ENCODE results near the gene LDLR.

Gene LDLR

GRCh38 chr19:11089254-11090013 is at the start of gene LDLR:
TSS of gene LDLR (plus strand) at chr19:11089463. CDS start at chr19:11089549, 86 bp downstream.
- DNase-seq = peak; percentile 92

- DNase-seq = no peak
Observed at GRCh38 chr19:11041194-11041593, 48.1 kb upstream of the LDLR start.

- no peak for DNase-seq
Observed at GRCh38 chr19:11041966-11042627, 47.2 kb upstream of the LDLR start.

- DNase-seq = no peak
Observed at GRCh38 chr19:11044431-11044830, 44.8 kb upstream of the LDLR start.

GRCh38 chr19:11045536-11045935 is 43.7 kb upstream of the LDLR start:
- DNase-seq = no peak

- no peak for DNase-seq
Observed at GRCh38 chr19:11046605-11047354, 42.5 kb upstream of the LDLR start.

- no peak for DNase-seq
Observed at GRCh38 chr19:11047866-11048265, 41.4 kb upstream of the LDLR start.

- DNase-seq = no peak
Observed at GRCh38 chr19:11050323-11051114, 38.7 kb upstream of the LDLR start.

- no peak for DNase-seq
Observed at GRCh38 chr19:11053817-11054195, 35.5 kb upstream of the LDLR start.

- no peak for DNase-seq
Observed at GRCh38 chr19:11054200-11054599, 35.1 kb upstream of the LDLR start.

- no peak for DNase-seq
Observed at GRCh38 chr19:11054628-11055027, 34.6 kb upstream of the LDLR start.

- no peak for DNase-seq
Observed at GRCh38 chr19:11058246-11059030, 30.8 kb upstream of the LDLR start.

GRCh38 chr19:11059511-11060358 is 29.5 kb upstream of the LDLR start:
- no peak for DNase-seq

GRCh38 chr19:11061952-11062351 is 27.3 kb upstream of the LDLR start:
- DNase-seq = no peak

GRCh38 chr19:11063434-11063833 is 25.8 kb upstream of the LDLR start:
- no peak for DNase-seq

- DNase-seq = no peak
Observed at GRCh38 chr19:11064831-11065303, 24.4 kb upstream of the LDLR start.

- no peak for DNase-seq
Observed at GRCh38 chr19:11066326-11066725, 22.9 kb upstream of the LDLR start.

- no peak for DNase-seq
Observed at GRCh38 chr19:11067356-11068113, 21.7 kb upstream of the LDLR start.

- DNase-seq = no peak
Observed at GRCh38 chr19:11069561-11069960, 19.7 kb upstream of the LDLR start.

- no peak for DNase-seq
Observed at GRCh38 chr19:11070123-11070522, 19.1 kb upstream of the LDLR start.

Measured in CD4-positive, alpha-beta T cell treated with Interleukin-17A for 1 hour (primary cell).